Hindlimb muscle (tissue), 1 donor: ENCODE data around the gene ERAP2. TPM values are rescaled to one million over a fixed set of nuclear protein-coding genes. Genes with fewer than 3 reads are reported as not detected.
"Not testable (repeated sequence)": the region's sequence is repeated elsewhere in the genome, so short reads cannot be mapped to it uniquely, and the experiment has no call there.

Experiments used
- DNase-seq: peaks from one replicate; pipeline ENCODE4 v3.0.0-alpha.2; 2013
- polyA plus RNA-seq: library from polyadenylated mRNA; unstranded; fragments of 120-200 nt; gene quantifications from one replicate; pipeline ENCODE4 v1.2.1, GENCODE V29; 2013; ENCODE audit not compliant: insufficient read length

The ERAP2 gene
- 8.4 TPM for polyA plus RNA-seq

GRCh38 chr5:96876292-96876850 lies at the start of gene ERAP2:
Gene ERAP2, plus strand, starts transcription at chr5:96876500. Its CDS starts 3,186 bp downstream, at chr5:96879686.
- DNase-seq: peak; percentile 48

- no peak for DNase-seq
Measured at GRCh38 chr5:96829297-96829696, 47.0 kb upstream of the ERAP2 start.

GRCh38 chr5:96834016-96834415 lies 42.3 kb upstream of the ERAP2 start:
- DNase-seq: no peak

GRCh38 chr5:96835791-96836191 lies 40.5 kb upstream of the ERAP2 start:
- no peak for DNase-seq

- DNase-seq: no peak
Measured at GRCh38 chr5:96836817-96837216, 39.5 kb upstream of the ERAP2 start.

GRCh38 chr5:96837303-96837702 lies 39.0 kb upstream of the ERAP2 start:
- no peak for DNase-seq

- DNase-seq: no peak
Measured at GRCh38 chr5:96838201-96839070, 37.9 kb upstream of the ERAP2 start.

GRCh38 chr5:96839071-96839592 lies 37.2 kb upstream of the ERAP2 start:
- DNase-seq: no peak

GRCh38 chr5:96841931-96842330 lies 34.4 kb upstream of the ERAP2 start:
- DNase-seq: not testable (repeated sequence)

- no peak for DNase-seq
Measured at GRCh38 chr5:96843140-96843539, 33.2 kb upstream of the ERAP2 start.

- no peak for DNase-seq
Measured at GRCh38 chr5:96844481-96844990, 31.8 kb upstream of the ERAP2 start.

GRCh38 chr5:96851312-96852062 lies 24.8 kb upstream of the ERAP2 start:
- DNase-seq: peak; percentile 4

GRCh38 chr5:96852759-96853158 lies 23.5 kb upstream of the ERAP2 start:
- no peak for DNase-seq

- no peak for DNase-seq
Measured at GRCh38 chr5:96854067-96854466, 22.2 kb upstream of the ERAP2 start.

- DNase-seq: no peak
Measured at GRCh38 chr5:96855031-96855872, 21.0 kb upstream of the ERAP2 start.

GRCh38 chr5:96856371-96856770 lies 19.9 kb upstream of the ERAP2 start:
- DNase-seq: peak; percentile 40

GRCh38 chr5:96857454-96857853 lies 18.8 kb upstream of the ERAP2 start:
- no peak for DNase-seq

- DNase-seq: no peak
Measured at GRCh38 chr5:96857924-96858323, 18.4 kb upstream of the ERAP2 start.

- DNase-seq: no peak
Measured at GRCh38 chr5:96859375-96859774, 16.9 kb upstream of the ERAP2 start.

- DNase-seq: no peak
Measured at GRCh38 chr5:96861076-96861475, 15.2 kb upstream of the ERAP2 start.

- DNase-seq: no peak
Measured at GRCh38 chr5:96863114-96863513, 13.2 kb upstream of the ERAP2 start.
